ENCODE results near the gene SLC35F1. TPM values are rescaled to one million over a fixed set of nuclear protein-coding genes. Genes with fewer than 3 reads are reported as not detected.

The SLC35F1 gene
- total and polyA plus RNA-seq, 2 donors (not counting 1 experiment from before 2014, with no cell fraction given) = 0.09 to 0.17 TPM

- Histone ChIP-seq H3K27ac (ENCODE audit: insufficient read depth, low read length) (no peak overlapping the region), H3K27me3 (ENCODE audit: control insufficient read depth, insufficient read depth, low read length) (no peaks in the 10 kb centered on the region), H4K20me1 (ENCODE audit: control insufficient read depth, extremely low read depth, insufficient read depth, low read length) (no peaks in the 10 kb centered on the region), H3K36me3 (ENCODE audit: control insufficient read depth, insufficient read depth, low read length) (no peaks in the 10 kb centered on the region), H3K79me2 (ENCODE audit: control insufficient read depth, insufficient read depth, low read length) (no peaks in the 10 kb centered on the region), H3K4me2 (ENCODE audit: extremely low read depth, insufficient read depth, low read length) (no peak overlapping the region), H3K9ac (ENCODE audit: insufficient read depth, low read length) (no peak overlapping the region), H3K4me3 (replicated peaks in 1 of 4; ENCODE audit: control extremely low read depth in 1 of 4, insufficient read depth in 1 of 4, low read depth in 3 of 4, low read length in 4 of 4) (no peak overlapping the region), H2AFZ (ENCODE audit: low read length) (no peak overlapping the region), H3K4me1 (ENCODE audit: control insufficient read depth, extremely low read depth, insufficient read depth, low read length) (no peaks in the 10 kb centered on the region), H3K9me3 (ENCODE audit: control insufficient read depth, insufficient read depth, low read depth, low read length) (no peaks in the 10 kb centered on the region)
- TF ChIP-seq, protein P1, sequence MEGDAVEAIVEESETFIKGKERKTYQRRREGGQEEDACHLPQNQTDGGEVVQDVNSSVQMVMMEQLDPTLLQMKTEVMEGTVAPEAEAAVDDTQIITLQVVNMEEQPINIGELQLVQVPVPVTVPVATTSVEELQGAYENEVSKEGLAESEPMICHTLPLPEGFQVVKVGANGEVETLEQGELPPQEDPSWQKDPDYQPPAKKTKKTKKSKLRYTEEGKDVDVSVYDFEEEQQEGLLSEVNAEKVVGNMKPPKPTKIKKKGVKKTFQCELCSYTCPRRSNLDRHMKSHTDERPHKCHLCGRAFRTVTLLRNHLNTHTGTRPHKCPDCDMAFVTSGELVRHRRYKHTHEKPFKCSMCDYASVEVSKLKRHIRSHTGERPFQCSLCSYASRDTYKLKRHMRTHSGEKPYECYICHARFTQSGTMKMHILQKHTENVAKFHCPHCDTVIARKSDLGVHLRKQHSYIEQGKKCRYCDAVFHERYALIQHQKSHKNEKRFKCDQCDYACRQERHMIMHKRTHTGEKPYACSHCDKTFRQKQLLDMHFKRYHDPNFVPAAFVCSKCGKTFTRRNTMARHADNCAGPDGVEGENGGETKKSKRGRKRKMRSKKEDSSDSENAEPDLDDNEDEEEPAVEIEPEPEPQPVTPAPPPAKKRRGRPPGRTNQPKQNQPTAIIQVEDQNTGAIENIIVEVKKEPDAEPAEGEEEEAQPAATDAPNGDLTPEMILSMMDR (conservative IDR thresholded peaks at IDR 0.05 in 1 of 2, IDR thresholded peaks at IDR 0.05 in 1 of 2; ENCODE audit: low read depth in 1 of 2, low read length in 2 of 2) = no peak
- no peak for TF ChIP-seq EZH2 (IDR thresholded peaks at IDR 0.05; ENCODE audit: low read length, missing control alignments)
- DNase-seq (ENCODE audit: low read depth in 2 of 2) = no peak
Measured at GRCh38 chr6:118253741-118254140, 346.7 kb downstream of the SLC35F1 start.

GRCh38 chr6:118260833-118261232 is 353.8 kb downstream of the SLC35F1 start:
- Histone ChIP-seq H4K20me1 (ENCODE audit: control insufficient read depth, extremely low read depth, insufficient read depth, low read length) (no peaks in the 10 kb centered on the region), H3K4me3 (replicated peaks in 1 of 4; ENCODE audit: control extremely low read depth in 1 of 4, insufficient read depth in 1 of 4, low read depth in 3 of 4, low read length in 4 of 4) (no peak overlapping the region), H3K27me3 (ENCODE audit: control insufficient read depth, insufficient read depth, low read length) (no peaks in the 10 kb centered on the region), H3K4me2 (ENCODE audit: extremely low read depth, insufficient read depth, low read length) (no peak overlapping the region), H3K9ac (ENCODE audit: insufficient read depth, low read length) (no peak overlapping the region), H3K9me3 (ENCODE audit: control insufficient read depth, insufficient read depth, low read depth, low read length) (no peaks in the 10 kb centered on the region), H3K36me3 (ENCODE audit: control insufficient read depth, insufficient read depth, low read length) (no peaks in the 10 kb centered on the region), H3K79me2 (ENCODE audit: control insufficient read depth, insufficient read depth, low read length) (no peaks in the 10 kb centered on the region), H3K4me1 (ENCODE audit: control insufficient read depth, extremely low read depth, insufficient read depth, low read length) (no peaks in the 10 kb centered on the region), H2AFZ (ENCODE audit: low read length) (no peak overlapping the region), H3K27ac (ENCODE audit: insufficient read depth, low read length) (no peak overlapping the region)
- no peak for TF ChIP-seq EZH2 (IDR thresholded peaks at IDR 0.05; ENCODE audit: low read length, missing control alignments)
- TF ChIP-seq, protein P1 (conservative IDR thresholded peaks at IDR 0.05 in 1 of 2, IDR thresholded peaks at IDR 0.05 in 1 of 2; ENCODE audit: low read depth in 1 of 2, low read length in 2 of 2) = no peak
- DNase-seq (ENCODE audit: low read depth in 2 of 2) = peak in 1 of 2 donors; percentile 35

DNA sequence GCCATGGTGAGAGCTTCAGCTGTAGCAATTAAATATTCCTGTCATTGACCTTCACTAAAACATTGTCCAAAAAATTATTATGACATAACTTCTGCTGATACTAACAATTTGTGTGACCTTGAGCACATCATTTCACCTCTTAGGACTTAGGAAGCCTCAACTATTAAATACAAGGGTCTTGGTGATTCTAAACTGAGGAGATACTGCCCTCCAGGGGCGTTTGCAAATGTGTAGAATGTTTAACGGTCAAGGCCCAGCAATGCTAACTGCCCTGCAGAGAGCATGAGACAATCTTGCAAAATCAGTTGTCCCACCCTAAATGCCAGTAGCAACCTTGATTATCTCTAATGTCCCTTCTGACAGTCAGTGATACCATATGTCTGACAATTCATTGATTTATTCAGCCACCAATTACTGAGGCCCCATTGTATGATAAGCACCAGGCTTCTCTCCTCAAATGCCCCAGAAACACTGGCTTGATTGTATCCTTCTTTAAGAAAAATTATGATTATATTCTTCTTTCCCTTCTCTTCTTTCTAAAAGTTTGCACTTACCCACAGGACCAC is 356.9 kb downstream of the SLC35F1 start:
- Histone ChIP-seq H2AFZ (ENCODE audit: low read length) (no peak overlapping the region), H3K9me3 (ENCODE audit: control insufficient read depth, insufficient read depth, low read depth, low read length) (no peaks in the 10 kb centered on the region), H3K27me3 (ENCODE audit: control insufficient read depth, insufficient read depth, low read length) (no peaks in the 10 kb centered on the region), H3K4me1 (ENCODE audit: control insufficient read depth, extremely low read depth, insufficient read depth, low read length) (no peaks in the 10 kb centered on the region), H3K4me3 (replicated peaks in 1 of 4; ENCODE audit: control extremely low read depth in 1 of 4, insufficient read depth in 1 of 4, low read depth in 3 of 4, low read length in 4 of 4) (no peak overlapping the region), H4K20me1 (ENCODE audit: control insufficient read depth, extremely low read depth, insufficient read depth, low read length) (no peaks in the 10 kb centered on the region), H3K36me3 (ENCODE audit: control insufficient read depth, insufficient read depth, low read length) (no peaks in the 10 kb centered on the region), H3K79me2 (ENCODE audit: control insufficient read depth, insufficient read depth, low read length) (no peaks in the 10 kb centered on the region), H3K27ac (ENCODE audit: insufficient read depth, low read length) (no peak overlapping the region), H3K4me2 (ENCODE audit: extremely low read depth, insufficient read depth, low read length) (no peak overlapping the region), H3K9ac (ENCODE audit: insufficient read depth, low read length) (no peak overlapping the region)
- TF ChIP-seq, protein P1 (conservative IDR thresholded peaks at IDR 0.05 in 1 of 2, IDR thresholded peaks at IDR 0.05 in 1 of 2; ENCODE audit: low read depth in 1 of 2, low read length in 2 of 2) = peak; percentile 45 to 48
- TF ChIP-seq EZH2 (IDR thresholded peaks at IDR 0.05; ENCODE audit: low read length, missing control alignments) = no peak
- peak; percentile 29 to 55 for DNase-seq (ENCODE audit: low read depth in 2 of 2)
